Activated CD4-positive, alpha-beta T cell treated with anti-CD3 and anti-CD28 coated beads for 36 hours (primary cell): ENCODE measurements around the gene NDUFA5. TPM values are rescaled to one million over a fixed set of nuclear protein-coding genes. Genes with fewer than 3 reads are reported as not detected.

Experiments used
- ATAC-seq: fragments of 200-7000 bp; cut with Tn5 transposase; one replicate; pipeline ENCODE4 v1.10.0; 2021; ENCODE audit warnings: mild to moderate bottlenecking, moderate library complexity
- CTCF ChIA-PET: fragments of 350-600 bp; sonication (Branson Sonifier 250); formaldehyde crosslinking; loops from one replicate; lab custom pipeline; 2021; ENCODE audit warnings: antibody characterized with exemption; lab: Charles Lee
- POLR2A ChIA-PET: fragments of 350-600 bp; sonication (Branson Sonifier 250); formaldehyde crosslinking; loops from one replicate; lab custom pipeline; 2021; ENCODE audit warnings: antibody characterized with exemption, inconsistent platforms; lab: Charles Lee
- DNase-seq: peaks from one replicate; pipeline ENCODE4 v3.0.0-alpha.2; 2020
- H3K27ac Mint-ChIP-seq: one replicate; pipeline ENCODE4 v1.8.0; 2021; ENCODE audit warnings: mixed read lengths
- H3K27me3 Mint-ChIP-seq: one replicate; pipeline ENCODE4 v1.8.0; 2021; ENCODE audit warnings: mixed read lengths
- H3K36me3 Mint-ChIP-seq: one replicate; pipeline ENCODE4 v1.8.0; 2021; ENCODE audit warnings: low read depth, mixed read lengths
- H3K4me1 Mint-ChIP-seq: one replicate; pipeline ENCODE4 v1.8.0; 2021; ENCODE audit warnings: mixed read lengths
- H3K4me3 Mint-ChIP-seq: one replicate; pipeline ENCODE4 v1.8.0; 2021; ENCODE audit warnings: mild to moderate bottlenecking, moderate library complexity, mixed read lengths
- H3K9me3 Mint-ChIP-seq: one replicate; pipeline ENCODE4 v1.8.0; 2021; ENCODE audit warnings: low read depth, mixed read lengths
- intact Hi-C, 2 experiments: fragments of 100-400 bp; cut with DNase I in 1 of 2; cut with micrococcal nuclease in 1 of 2; formaldehyde crosslinking; loops; one replicate each; pipeline versions ENCODE4 v1.14.2 to v1.15.1; 2022 to 2024; cut with DNase I, micrococcal nuclease
- total RNA-seq, 2 experiments: library from RNA; stranded (reverse); gene quantifications; one replicate each; pipeline ENCODE4 v1.2.3, GENCODE V29; 2021

Gene NDUFA5
- 10 to 100 TPM; 62.3 to 64.0 TPM for total RNA-seq

DNA sequence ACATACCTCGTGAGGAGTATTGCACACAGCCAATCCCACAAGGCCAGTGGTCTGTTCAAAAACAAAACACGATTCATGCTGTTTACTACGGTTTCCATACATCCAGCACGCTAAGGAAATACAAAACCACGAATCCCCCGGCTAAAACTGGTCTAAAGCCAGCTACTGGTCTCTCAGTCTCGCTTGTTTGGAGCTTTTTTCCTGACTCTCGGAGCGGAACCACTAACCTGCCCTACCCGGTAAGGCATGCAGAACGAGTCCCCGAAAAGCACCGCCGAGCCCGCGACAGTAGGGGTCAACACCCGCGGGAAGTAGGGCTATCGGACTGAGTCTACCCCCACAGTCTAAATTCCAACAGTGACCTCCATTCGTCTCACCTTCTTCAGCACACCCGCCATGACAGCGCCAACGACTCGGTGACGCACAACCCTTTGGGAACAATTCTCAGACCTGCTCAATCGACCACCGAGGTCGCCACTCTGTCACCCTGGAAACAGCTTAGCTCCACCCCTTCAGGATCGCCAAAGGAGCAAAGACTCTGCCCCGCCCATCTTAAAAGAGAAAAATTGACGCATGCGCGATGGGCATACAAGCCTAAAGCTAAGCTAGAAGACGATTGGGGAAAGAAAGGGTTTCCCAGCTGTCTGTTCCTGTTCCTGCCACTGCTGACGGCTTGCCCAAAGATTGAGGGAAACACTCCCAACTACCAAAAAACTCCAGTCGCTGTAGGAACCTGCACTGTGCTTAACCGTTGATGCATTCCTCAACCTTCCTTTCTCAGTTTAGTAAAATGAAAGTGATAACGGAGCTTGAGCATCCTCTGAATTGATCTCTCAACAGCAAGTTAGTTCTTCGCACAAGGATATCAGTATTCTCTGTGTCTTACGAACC, at the start of gene NDUFA5:
Gene NDUFA5, minus strand, starts transcription at position 421 of the 891 bp plus-strand sequence. Its CDS starts 23 bp downstream, at position 398.
- peaks cover 10% of the 10 kb centered on the region for H3K36me3 Mint-ChIP-seq
- no peak within 1 kb of the TSS for H3K4me3 Mint-ChIP-seq
- intact Hi-C loops: loop anchor here (1.0 to 5.0 kb wide), 4 partner anchors 23 to 1370 kb away; partner anchors contain the start of genes IQUB (in 2 of the 2), POT1 (in 2 of the 2) and WASL (in 1 of the 2)
- ATAC-seq (peak; percentile 98), DNase-seq (peak; percentile 97)
- peaks cover 18% of the 10 kb centered on the region for H3K4me1 Mint-ChIP-seq
- ChIA-PET CTCF (interaction anchor here (0.6 to 1.7 kb wide), 6 partner anchors 15 to 240 kb away, joined by 3 to 4 read pairs (median 4); no protein-coding TSS in a partner anchor), POLR2A (interaction anchor here (1.0 to 1.1 kb wide), 2 partner anchors 63 to 193 kb away, joined by 3 to 4 read pairs; no protein-coding TSS in a partner anchor)
- H3K27me3 Mint-ChIP-seq: peaks cover 3% of the 10 kb centered on the region
- no peak within 1 kb of the TSS for H3K27ac Mint-ChIP-seq
- no peaks in the 10 kb centered on the region for H3K9me3 Mint-ChIP-seq

DNA sequence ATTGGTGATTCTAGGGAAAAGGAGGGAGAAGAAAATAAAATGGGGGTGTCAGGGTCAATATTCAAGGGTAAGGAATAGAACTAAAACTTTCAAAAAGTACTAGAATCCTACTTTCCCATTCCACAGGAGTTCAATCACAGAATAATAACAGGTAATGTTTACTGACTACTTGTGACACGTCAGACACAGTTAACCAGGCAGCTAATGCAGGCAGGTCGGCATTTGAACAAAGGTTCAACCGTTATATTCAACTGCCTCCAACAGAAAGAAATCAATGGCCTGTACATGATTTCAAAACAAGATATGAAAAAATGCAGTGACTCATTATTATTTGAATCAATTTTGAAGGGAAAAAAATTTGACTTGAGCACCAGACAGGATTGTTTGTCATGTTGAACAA, 47.1 kb upstream of the NDUFA5 start:
- no peaks in the 10 kb centered on the region for H3K4me1 Mint-ChIP-seq
- intact Hi-C loops: no loop called here
- H3K36me3 Mint-ChIP-seq: no peaks in the 10 kb centered on the region
- H3K9me3 Mint-ChIP-seq: no peaks in the 10 kb centered on the region
- ChIA-PET CTCF (no interaction called here), POLR2A (no interaction called here)
- no peak for ATAC-seq
- H3K4me3 Mint-ChIP-seq: no peak overlapping the region
- H3K27ac Mint-ChIP-seq: no peak overlapping the region
- H3K27me3 Mint-ChIP-seq: peaks cover 6% of the 10 kb centered on the region
- no peak for DNase-seq

- no peaks in the 10 kb centered on the region for H3K4me1 Mint-ChIP-seq
- ChIA-PET CTCF (no interaction called here), POLR2A (interaction anchor here (0.6 kb wide), 1 partner anchor 12 kb away, joined by 3 read pairs; no protein-coding TSS in a partner anchor)
- H3K27ac Mint-ChIP-seq: no peak overlapping the region
- H3K36me3 Mint-ChIP-seq: no peaks in the 10 kb centered on the region
- DNase-seq (no peak), ATAC-seq (no peak)
- intact Hi-C loops: no loop called here
- no peaks in the 10 kb centered on the region for H3K9me3 Mint-ChIP-seq
- H3K27me3 Mint-ChIP-seq: peaks cover 8% of the 10 kb centered on the region
- no peak overlapping the region for H3K4me3 Mint-ChIP-seq
Measured at GRCh38 chr7:123602648-123603047, 45.0 kb upstream of the NDUFA5 start.

DNA sequence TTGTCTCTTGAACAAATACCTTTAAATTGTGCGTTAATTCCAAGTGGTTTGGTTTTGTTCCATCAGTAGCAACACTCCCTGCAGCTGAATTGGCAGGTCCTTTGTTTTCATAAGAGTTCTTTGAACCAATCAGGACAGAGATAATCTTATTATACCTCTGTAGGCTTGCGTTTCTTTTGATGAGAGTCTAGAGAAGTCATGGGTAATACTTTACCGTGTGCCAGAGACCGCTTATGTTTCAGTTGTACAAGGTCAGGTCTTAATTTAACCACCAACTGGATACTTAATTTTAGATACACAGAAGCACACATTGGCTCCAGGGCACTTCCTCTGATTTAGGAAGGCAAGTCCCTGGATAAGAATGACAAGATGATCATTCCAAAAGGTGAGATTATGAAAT, 43.9 kb upstream of the NDUFA5 start, which contains the start of gene ASB15:
Gene ASB15, plus strand, starts transcription at position 292 of the 400 bp plus-strand sequence. CDS start 12,682 bp downstream, outside the sequence.
- H3K9me3 Mint-ChIP-seq: no peaks in the 10 kb centered on the region
- ATAC-seq: no peak
- peaks cover 8% of the 10 kb centered on the region for H3K27me3 Mint-ChIP-seq
- no peak for DNase-seq
- no peak within 1 kb of the TSS for H3K4me3 Mint-ChIP-seq
- H3K27ac Mint-ChIP-seq: no peak within 1 kb of the TSS
- ChIA-PET POLR2A (no interaction called here), CTCF (interaction anchor here (0.6 to 0.7 kb wide), 2 partner anchors 19 to 345 kb away, joined by 3 read pairs; no protein-coding TSS in a partner anchor)
- intact Hi-C loops: no loop called here
- H3K4me1 Mint-ChIP-seq: no peaks in the 10 kb centered on the region
- H3K36me3 Mint-ChIP-seq: no peaks in the 10 kb centered on the region

- H3K27ac Mint-ChIP-seq: no peak overlapping the region
- POLR2A ChIA-PET: no interaction called here
- H3K4me3 Mint-ChIP-seq: no peak overlapping the region
- no peaks in the 10 kb centered on the region for H3K36me3 Mint-ChIP-seq
- peaks cover 8% of the 10 kb centered on the region for H3K27me3 Mint-ChIP-seq
- no peaks in the 10 kb centered on the region for H3K4me1 Mint-ChIP-seq
- ATAC-seq (no peak), DNase-seq (no peak)
- H3K9me3 Mint-ChIP-seq: no peaks in the 10 kb centered on the region
- intact Hi-C loops: no loop called here
- CTCF ChIA-PET: no interaction called here
Measured at GRCh38 chr7:123600876-123601275, 43.3 kb upstream of the NDUFA5 start.

DNA sequence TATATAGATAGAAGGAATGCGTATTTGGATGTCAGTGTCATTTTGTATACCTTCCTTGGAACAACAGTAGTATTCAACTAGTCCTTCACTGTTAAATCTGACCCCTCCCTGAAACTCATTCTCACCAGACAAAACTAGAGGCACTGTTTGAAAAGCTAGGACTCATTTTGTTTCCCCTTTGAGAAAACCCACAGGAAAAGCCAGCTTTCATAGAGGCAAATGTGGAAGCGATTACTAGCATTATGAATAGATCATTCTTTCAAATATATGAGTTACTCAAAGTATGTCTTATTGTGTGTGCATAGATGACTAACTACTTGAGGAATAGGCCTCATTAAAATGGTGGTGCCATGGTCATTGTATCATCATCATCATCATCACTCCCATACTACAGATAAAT, 42.1 kb upstream of the NDUFA5 start:
- Mint-ChIP-seq H3K4me3 (no peak overlapping the region), H3K4me1 (no peaks in the 10 kb centered on the region), H3K9me3 (no peaks in the 10 kb centered on the region), H3K36me3 (no peaks in the 10 kb centered on the region), H3K27me3 (peaks cover 15% of the 10 kb centered on the region), H3K27ac (no peak overlapping the region)
- DNase-seq (no peak), ATAC-seq (no peak)
- CTCF ChIA-PET: interaction anchor here (1.0 kb wide), 1 partner anchor 25 kb away, joined by 4 read pairs; no protein-coding TSS in a partner anchor
- POLR2A ChIA-PET: no interaction called here
- intact Hi-C loops: no loop called here

GRCh38 chr7:123598657-123599056, 41.0 kb upstream of the NDUFA5 start:
- Mint-ChIP-seq H3K4me3 (no peak overlapping the region), H3K27me3 (peaks cover 18% of the 10 kb centered on the region), H3K9me3 (no peaks in the 10 kb centered on the region), H3K36me3 (no peaks in the 10 kb centered on the region), H3K27ac (no peak overlapping the region), H3K4me1 (no peaks in the 10 kb centered on the region)
- CTCF ChIA-PET: interaction anchor here (1.4 kb wide), 1 partner anchor 103 kb away, joined by 4 read pairs; no protein-coding TSS in a partner anchor
- intact Hi-C loops: no loop called here
- POLR2A ChIA-PET: no interaction called here
- ATAC-seq: no peak
- no peak for DNase-seq

- H3K27me3 Mint-ChIP-seq: peaks cover 30% of the 10 kb centered on the region
- H3K36me3 Mint-ChIP-seq: no peaks in the 10 kb centered on the region
- H3K4me3 Mint-ChIP-seq: no peak overlapping the region
- intact Hi-C loops: no loop called here
- no peak overlapping the region for H3K27ac Mint-ChIP-seq
- no peaks in the 10 kb centered on the region for H3K4me1 Mint-ChIP-seq
- ATAC-seq: no peak
- ChIA-PET POLR2A (no interaction called here), CTCF (no interaction called here)
- DNase-seq: no peak
- H3K9me3 Mint-ChIP-seq: no peaks in the 10 kb centered on the region
Measured at GRCh38 chr7:123594813-123595241, 37.2 kb upstream of the NDUFA5 start.

DNA sequence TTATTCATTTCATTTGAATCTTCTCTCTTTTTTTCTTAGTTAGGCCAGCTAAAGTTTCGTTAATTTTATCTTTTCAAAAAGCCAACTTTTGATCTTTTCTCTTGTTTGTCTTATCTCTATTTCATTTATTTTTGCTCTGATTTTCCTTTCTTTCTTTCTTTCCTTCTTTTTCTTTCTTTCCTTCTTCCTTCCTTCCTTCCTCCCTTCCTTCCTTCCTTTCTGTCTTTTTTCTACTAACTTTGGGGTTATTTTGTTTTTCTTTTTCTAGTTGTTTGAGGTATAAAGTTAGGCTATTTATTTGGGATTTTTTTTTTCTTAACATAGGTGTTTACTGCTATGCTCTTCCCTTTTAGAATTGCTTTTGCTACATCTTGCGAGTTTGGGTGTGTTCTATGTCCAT, 30.8 kb upstream of the NDUFA5 start:
- ChIA-PET CTCF (no interaction called here), POLR2A (no interaction called here)
- DNase-seq (no peak), ATAC-seq (no peak)
- Mint-ChIP-seq H3K4me3 (no peak overlapping the region), H3K27ac (no peak overlapping the region), H3K4me1 (no peaks in the 10 kb centered on the region), H3K27me3 (peaks cover 21% of the 10 kb centered on the region), H3K36me3 (no peaks in the 10 kb centered on the region), H3K9me3 (no peaks in the 10 kb centered on the region)
- intact Hi-C loops: no loop called here

DNA sequence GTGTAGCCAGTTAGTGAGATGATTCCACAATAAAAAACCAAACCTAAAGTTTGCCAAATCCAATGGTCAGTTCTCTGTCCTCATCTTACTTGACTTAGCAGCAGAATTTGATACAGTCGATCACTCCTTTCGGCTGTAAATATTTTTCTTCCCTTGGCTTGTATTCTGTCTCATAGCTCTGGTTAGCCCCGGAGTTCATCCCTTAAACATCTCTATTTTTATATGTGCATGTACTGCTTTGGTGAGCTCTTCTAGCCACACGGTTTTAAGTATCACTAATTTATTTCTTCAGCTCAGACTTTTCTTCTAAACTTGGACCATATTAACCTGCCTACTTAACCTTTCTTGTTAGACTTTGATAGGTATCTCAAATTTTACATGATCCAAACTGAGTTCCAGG, 26.2 kb upstream of the NDUFA5 start:
- no peaks in the 10 kb centered on the region for H3K4me1 Mint-ChIP-seq
- intact Hi-C loops: no loop called here
- ATAC-seq (no peak), DNase-seq (no peak)
- H3K36me3 Mint-ChIP-seq: no peaks in the 10 kb centered on the region
- no peaks in the 10 kb centered on the region for H3K9me3 Mint-ChIP-seq
- H3K27me3 Mint-ChIP-seq: peaks cover 15% of the 10 kb centered on the region
- ChIA-PET CTCF (interaction anchor here (1.3 kb wide), 1 partner anchor 90 kb away, joined by 3 read pairs; no protein-coding TSS in a partner anchor), POLR2A (no interaction called here)
- H3K4me3 Mint-ChIP-seq: no peak overlapping the region
- no peak overlapping the region for H3K27ac Mint-ChIP-seq

DNA sequence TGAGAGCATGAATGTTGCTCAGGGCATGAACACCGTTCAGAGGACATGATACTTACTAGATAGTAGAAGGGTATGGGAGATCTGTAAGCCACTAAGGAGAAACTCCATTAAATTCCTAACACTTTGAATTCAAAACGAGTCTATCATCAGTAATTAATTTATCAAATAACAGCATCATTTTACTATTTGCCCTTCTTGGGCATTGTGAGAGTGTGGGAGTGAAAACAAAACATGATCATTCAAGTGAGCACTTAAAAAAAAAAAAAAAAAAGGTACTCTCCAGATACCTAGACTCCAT, 23.5 kb upstream of the NDUFA5 start:
- Mint-ChIP-seq H3K4me3 (no peak overlapping the region), H3K4me1 (no peaks in the 10 kb centered on the region), H3K27ac (no peak overlapping the region), H3K9me3 (no peaks in the 10 kb centered on the region), H3K27me3 (peaks cover 17% of the 10 kb centered on the region), H3K36me3 (no peaks in the 10 kb centered on the region)
- ChIA-PET POLR2A (no interaction called here), CTCF (interaction anchor here (1.0 to 2.1 kb wide), 3 partner anchors 43 to 291 kb away, joined by 3 to 6 read pairs (median 4); no protein-coding TSS in a partner anchor)
- no peak for ATAC-seq
- no peak for DNase-seq
- intact Hi-C loops: loop anchor here in 1 of 2 experiments (2.0 kb wide), 1 partner anchor 284 kb away; no protein-coding TSS in a partner anchor
